ENCODE data around the gene CAMK4. TPM values are rescaled to one million over a fixed set of nuclear protein-coding genes. Genes with fewer than 3 reads are reported as not detected.

The CAMK4 gene
- total RNA-seq, 1 experiment from 2014 or later = 6.3 TPM

DNA sequence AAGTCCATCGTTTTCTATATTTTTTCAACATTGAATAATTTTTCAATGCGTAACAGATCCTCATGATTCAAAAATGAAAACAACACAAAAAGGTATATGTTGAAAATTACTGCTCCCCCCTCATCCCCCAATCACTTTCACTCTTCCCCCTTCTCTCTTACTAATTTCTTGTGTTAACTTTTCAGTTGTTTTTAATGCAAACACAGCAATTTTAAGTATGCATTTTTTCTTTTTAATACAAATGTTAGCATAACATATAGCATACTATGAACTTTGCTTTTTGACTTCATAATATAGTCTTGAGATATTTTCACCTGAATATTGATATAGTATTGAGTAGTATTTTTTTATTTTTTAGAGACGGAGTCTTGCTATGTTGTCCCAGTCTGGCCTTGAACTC is 41.1 kb upstream of the CAMK4 start:
- no peak overlapping the region for H3T11ph ChIP-seq (ENCODE audit: low read length)
- H3K27ac Mint-ChIP-seq = no peak overlapping the region
- H4K91ac ChIP-seq (ENCODE audit: insufficient read length, low read depth, low read length) = no peak overlapping the region
- H3K9me3 ChIP-seq (ENCODE audit: control insufficient read depth, low read depth, low read length) = no peaks in the 10 kb centered on the region
- no peaks in the 10 kb centered on the region for H3K23me2 ChIP-seq (ENCODE audit: insufficient read length, low read depth, low read length, poor library complexity, severe bottlenecking)
- no peak overlapping the region for H2BK12ac ChIP-seq (ENCODE audit: insufficient read length, low read depth, low read length)
- DNase-seq = no peak
- H3K4me1 ChIP-seq (ENCODE audit: insufficient read depth, low read length) = no peaks in the 10 kb centered on the region
- no peak overlapping the region for H2BK120ac ChIP-seq (ENCODE audit: low read depth, low read length, poor library complexity, severe bottlenecking)
- H4K5ac ChIP-seq (ENCODE audit: insufficient read length, low read depth, low read length) = no peak overlapping the region
- no peak overlapping the region for H2BK5ac ChIP-seq (ENCODE audit: insufficient read length, low read length)
- no peak overlapping the region for H3K56ac ChIP-seq (ENCODE audit: insufficient read length, low read depth, low read length)
- H4K20me1 ChIP-seq (ENCODE audit: control insufficient read depth, insufficient read depth, insufficient read length) = no peaks in the 10 kb centered on the region
- no peak overlapping the region for H4K8ac ChIP-seq (replicated peaks; ENCODE audit: insufficient read length, low read depth, low read length)
- TF ChIP-seq, protein P1, sequence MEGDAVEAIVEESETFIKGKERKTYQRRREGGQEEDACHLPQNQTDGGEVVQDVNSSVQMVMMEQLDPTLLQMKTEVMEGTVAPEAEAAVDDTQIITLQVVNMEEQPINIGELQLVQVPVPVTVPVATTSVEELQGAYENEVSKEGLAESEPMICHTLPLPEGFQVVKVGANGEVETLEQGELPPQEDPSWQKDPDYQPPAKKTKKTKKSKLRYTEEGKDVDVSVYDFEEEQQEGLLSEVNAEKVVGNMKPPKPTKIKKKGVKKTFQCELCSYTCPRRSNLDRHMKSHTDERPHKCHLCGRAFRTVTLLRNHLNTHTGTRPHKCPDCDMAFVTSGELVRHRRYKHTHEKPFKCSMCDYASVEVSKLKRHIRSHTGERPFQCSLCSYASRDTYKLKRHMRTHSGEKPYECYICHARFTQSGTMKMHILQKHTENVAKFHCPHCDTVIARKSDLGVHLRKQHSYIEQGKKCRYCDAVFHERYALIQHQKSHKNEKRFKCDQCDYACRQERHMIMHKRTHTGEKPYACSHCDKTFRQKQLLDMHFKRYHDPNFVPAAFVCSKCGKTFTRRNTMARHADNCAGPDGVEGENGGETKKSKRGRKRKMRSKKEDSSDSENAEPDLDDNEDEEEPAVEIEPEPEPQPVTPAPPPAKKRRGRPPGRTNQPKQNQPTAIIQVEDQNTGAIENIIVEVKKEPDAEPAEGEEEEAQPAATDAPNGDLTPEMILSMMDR (conservative IDR thresholded peaks at IDR 0.05) = no peak
- H3K4me1 Mint-ChIP-seq = no peaks in the 10 kb centered on the region
- H3K27me3 Mint-ChIP-seq (ENCODE audit: low read depth) = no peaks in the 10 kb centered on the region
- H2BK20ac ChIP-seq (ENCODE audit: low read depth, low read length, poor library complexity, severe bottlenecking) = no peak overlapping the region
- H3K4me2 ChIP-seq (ENCODE audit: insufficient read depth, insufficient read length, low read length) = no peak overlapping the region
- H3K18ac ChIP-seq (ENCODE audit: insufficient read length, low read depth, low read length) = no peak overlapping the region
- no peak overlapping the region for H3K27ac ChIP-seq (ENCODE audit: insufficient read length, low read depth, low read length)
- H3K27me3 ChIP-seq (ENCODE audit: insufficient read depth, low read length) = no peaks in the 10 kb centered on the region
- no peak overlapping the region for H3K9ac ChIP-seq (ENCODE audit: extremely low read depth, insufficient read length, low read length)
- H3K23ac ChIP-seq (ENCODE audit: insufficient read length, low read depth, low read length) = no peak overlapping the region
- no peak overlapping the region for H3K4ac ChIP-seq (ENCODE audit: low read depth, low read length)
- H2AK5ac ChIP-seq (ENCODE audit: insufficient read length, low read length) = no peak overlapping the region
- no peak overlapping the region for H3K14ac ChIP-seq (ENCODE audit: insufficient read depth, low read length)
- H3K4me3 Mint-ChIP-seq = no peak overlapping the region
- no peaks in the 10 kb centered on the region for H3K79me1 ChIP-seq (ENCODE audit: insufficient read depth, low read depth, low read length, poor library complexity, severe bottlenecking)
- WGBS (ENCODE audit: extremely low coverage, insufficient read length, low lambda C conversion rate) = no CpG with 5 or more reads among the region's 3 CpGs
- no peak overlapping the region for H2AFZ ChIP-seq (ENCODE audit: low read length)
- H2BK15ac ChIP-seq (ENCODE audit: low read depth, low read length) = no peak overlapping the region
- H3K9me3 Mint-ChIP-seq = no peaks in the 10 kb centered on the region
- H3K79me2 ChIP-seq (ENCODE audit: insufficient read depth, low read length) = no peaks in the 10 kb centered on the region
- no peaks in the 10 kb centered on the region for H3K36me3 Mint-ChIP-seq (ENCODE audit: insufficient read depth in 1 of 3, low read depth in 3 of 3)
